ENCODE data around the gene NUP88.
A peak's percentile ranks its signal among the peaks of the same experiment; 100 is the strongest.
"Not testable (repeated sequence)": the region's sequence is repeated elsewhere in the genome, so short reads cannot be mapped to it uniquely, and the experiment has no call there.

Gene NUP88

DNA sequence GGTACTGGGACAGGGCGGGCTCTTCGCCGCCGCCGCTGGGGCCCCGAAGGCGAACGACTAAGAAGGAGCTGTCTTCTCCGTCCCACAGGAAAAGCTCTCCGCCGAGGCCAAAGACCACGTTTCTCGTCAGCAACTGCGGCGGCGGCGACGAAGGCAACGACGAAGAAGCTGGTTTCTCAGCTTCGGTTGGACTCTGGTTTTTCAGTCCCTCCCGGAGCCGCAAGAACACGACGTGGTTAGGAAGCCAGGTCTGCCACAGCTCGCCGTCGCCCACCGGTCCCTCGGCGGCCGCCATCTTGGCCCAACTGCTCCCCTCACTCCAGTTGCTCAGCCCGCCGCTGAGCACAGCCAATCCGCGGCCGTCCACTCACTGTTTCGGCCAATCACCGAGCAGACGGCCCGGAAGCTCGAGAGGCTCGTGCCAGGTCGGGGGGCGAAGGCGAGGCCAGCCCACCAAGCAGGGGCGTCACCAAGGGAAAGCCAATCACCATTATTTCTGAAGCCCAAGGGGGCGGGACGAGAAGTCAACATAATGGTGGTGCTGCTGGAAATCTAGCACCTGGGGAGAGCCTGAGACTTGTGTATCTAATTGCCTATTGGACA lies at the start of gene NUP88:
TSS of gene NUP88 (minus strand) at position 307 of the 603 bp plus-strand sequence. CDS start at position 295, 12 bp downstream.
- DNase-seq (ENCODE audit: low read depth in 3 of 3) = peak; percentile 84 to 93 (median 91)

- DNase-seq (ENCODE audit: low read depth in 3 of 3) = peak in 2 of 3 experiments; percentile 10 to 26
These were observed 48.6 kb upstream of the NUP88 start for GRCh38 chr17:5468075-5468473.

DNA sequence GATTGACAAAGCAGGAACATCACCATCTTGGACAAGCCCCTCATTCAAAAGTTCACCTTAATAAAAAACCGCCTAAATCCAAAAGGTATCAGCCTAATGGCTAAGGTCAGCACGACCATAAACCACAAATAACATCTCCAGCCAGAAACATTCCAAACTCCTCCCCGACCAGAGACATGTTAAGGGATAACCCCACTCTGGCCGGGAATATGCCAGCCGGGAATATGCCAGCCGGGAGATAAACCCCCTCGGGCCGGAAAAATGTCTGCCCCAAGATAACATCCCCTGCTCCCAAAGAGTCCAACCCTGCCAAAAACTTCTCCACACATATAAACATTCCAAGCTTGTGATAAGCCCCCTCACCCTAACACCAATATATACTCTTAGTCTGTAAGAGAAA lies 48.0 kb upstream of the NUP88 start:
- DNase-seq (ENCODE audit: low read depth in 3 of 3) = no peak

- DNase-seq (ENCODE audit: low read depth in 3 of 3) = no peak
These were observed 46.8 kb upstream of the NUP88 start for GRCh38 chr17:5466295-5466694.

DNA sequence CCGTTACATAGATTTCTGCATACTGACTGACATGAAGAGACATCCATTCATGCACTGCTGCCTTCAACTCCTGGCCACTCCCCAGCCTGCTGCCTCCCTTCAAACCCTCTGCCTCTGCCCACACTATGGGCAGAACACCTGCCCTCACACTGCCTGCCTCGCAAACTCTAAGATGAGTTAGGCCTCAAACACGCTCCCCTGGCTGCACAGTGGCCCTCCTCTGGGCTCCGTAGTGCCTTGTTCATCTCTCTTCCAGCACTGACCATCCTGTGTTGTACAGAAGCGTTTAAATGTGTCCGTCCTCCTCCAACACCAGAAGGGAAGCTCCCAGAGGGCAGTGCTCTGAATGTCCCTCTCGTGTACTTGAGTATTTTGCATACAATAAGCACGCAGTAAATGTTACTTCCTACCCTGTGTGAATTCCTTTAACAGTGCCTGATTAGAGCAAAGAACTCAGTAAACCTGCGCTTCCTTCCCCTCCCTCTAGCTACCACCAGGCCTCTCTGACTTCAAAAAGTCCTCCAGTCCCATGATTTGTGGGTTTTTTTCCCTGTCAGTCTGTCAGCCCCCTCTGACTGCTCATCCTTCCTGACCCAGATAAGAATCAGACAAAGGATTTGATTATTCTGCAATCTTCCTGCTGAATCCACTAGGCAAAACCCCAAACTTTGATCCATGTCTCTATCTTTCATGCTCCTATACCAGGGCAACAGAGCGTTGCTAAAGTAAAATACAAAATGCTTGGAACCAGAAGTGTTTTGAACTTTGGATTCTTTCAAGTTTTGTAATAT lies 45.5 kb upstream of the NUP88 start:
- DNase-seq (ENCODE audit: low read depth in 3 of 3) = no peak

DNA sequence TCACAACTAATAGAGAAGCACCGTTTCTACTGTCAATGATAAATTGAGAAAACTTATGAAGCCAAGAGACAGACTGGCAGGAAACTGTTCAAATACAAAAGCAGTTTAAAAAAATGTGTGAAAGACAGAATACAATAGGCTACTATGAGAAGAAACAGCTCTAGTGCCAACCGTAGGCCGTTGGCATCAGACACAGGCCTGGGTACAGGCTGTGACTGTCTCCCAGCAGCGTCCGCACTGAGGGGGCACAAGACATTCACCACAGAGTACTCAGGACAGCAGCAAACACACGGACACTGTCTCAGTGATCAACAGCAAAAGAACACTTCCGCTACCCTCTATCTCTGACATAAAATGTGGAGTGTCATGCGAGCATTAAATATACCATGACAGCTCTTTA lies 27.3 kb upstream of the NUP88 start:
- DNase-seq (ENCODE audit: low read depth in 3 of 3) = no peak

GRCh38 chr17:5444209-5444608 lies 24.7 kb upstream of the NUP88 start:
- no peak for DNase-seq (ENCODE audit: low read depth in 3 of 3)

- no peak for DNase-seq (ENCODE audit: low read depth in 3 of 3)
These were observed 24.3 kb upstream of the NUP88 start for GRCh38 chr17:5443728-5444127.

- DNase-seq (ENCODE audit: low read depth in 3 of 3) = no peak
These were observed 19.9 kb upstream of the NUP88 start for GRCh38 chr17:5439446-5439764.

DNA sequence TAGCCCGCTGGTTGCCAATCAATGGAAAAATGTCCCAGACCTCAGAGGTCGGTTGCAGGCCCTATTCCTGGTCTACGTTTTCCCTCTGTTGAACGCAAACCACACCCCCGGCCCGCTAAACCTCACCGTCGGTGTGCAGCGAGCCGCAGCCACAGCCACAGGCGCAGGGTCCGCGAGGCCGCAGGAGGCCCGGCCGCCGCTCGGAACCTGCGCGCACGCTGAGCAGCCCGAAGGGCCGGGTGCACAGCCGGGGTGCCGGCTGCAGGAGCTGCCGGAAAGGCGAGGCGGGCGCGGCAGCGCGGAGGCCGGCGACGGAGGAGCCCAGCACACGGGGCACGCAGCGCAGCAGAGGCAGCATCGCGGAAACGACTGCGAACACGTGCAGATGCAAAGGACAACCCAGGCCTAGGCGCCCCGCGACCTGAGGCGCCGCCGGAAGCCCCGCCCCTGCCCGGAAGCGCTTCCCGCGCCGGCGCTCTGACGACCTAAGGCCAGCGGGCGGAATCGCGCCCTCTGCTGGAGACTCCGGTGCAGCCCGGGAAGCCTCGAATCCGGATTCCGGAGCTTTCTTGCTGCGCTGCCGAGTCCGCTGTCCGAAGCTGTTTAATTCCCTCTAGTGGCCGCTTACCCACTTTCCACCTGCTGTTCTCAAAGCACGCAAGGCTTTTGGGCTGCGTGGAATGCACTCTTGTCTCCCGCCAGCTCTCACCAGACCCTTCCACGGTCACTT lies 19.4 kb upstream of the NUP88 start, which contains the start of gene C1QBP:
TSS of gene C1QBP (minus strand) at position 440 of the 730 bp plus-strand sequence. CDS start at position 358, 82 bp downstream.
- DNase-seq (ENCODE audit: low read depth in 3 of 3) = peak; percentile 83 to 88 (median 84)

DNA sequence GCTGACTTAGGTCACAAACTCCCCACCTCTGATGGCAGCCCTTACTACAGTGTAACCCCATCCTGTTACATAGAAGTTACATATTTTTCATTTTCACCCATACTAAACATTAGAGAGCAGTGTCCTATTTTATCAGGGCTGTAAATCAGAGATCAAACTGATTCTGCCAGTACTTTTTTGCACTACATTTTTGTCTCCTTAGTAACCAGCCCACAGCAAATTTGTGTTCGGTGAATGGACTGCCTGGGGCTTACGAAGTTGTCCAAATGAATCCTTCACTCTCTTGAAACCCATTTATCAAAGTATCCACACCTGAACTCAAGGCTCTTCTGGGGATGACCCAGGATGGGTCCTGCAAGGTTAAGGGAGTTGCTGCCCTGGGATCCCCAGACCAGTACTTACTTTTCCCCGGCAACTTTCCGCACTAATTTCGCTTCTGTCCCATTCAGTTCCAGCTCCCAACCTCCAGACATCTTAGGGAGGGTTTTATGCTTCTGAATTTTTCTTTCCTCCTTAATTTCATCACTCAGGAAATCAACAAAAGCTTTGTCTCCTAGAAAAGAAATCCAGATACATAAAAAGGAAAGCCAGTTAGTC lies 18.4 kb upstream of the NUP88 start:
- DNase-seq (ENCODE audit: low read depth in 3 of 3) = no peak

GRCh38 chr17:5435781-5436315 lies 16.4 kb upstream of the NUP88 start:
- not testable (repeated sequence) for DNase-seq (ENCODE audit: low read depth in 3 of 3)

DNA sequence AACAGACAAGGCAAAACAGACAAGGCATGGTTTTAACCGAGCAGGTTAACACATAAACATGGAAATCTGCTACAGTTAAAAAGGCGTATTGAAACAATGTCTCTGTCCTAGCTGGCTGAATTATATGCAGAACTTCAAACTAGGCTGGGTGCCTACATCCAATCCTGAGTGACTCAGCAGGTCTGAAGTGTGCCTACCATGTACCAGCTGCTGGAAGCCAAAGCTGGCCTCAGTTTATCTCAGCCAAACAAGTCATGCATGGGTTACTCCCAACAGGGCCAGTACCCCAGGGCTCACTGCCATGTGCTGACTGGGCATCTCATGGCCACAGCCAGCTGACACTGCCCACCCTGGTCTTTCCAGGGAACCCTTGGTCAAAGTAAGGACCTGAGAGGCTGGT lies 15.5 kb upstream of the NUP88 start:
- no peak for DNase-seq (ENCODE audit: low read depth in 3 of 3)

DNA sequence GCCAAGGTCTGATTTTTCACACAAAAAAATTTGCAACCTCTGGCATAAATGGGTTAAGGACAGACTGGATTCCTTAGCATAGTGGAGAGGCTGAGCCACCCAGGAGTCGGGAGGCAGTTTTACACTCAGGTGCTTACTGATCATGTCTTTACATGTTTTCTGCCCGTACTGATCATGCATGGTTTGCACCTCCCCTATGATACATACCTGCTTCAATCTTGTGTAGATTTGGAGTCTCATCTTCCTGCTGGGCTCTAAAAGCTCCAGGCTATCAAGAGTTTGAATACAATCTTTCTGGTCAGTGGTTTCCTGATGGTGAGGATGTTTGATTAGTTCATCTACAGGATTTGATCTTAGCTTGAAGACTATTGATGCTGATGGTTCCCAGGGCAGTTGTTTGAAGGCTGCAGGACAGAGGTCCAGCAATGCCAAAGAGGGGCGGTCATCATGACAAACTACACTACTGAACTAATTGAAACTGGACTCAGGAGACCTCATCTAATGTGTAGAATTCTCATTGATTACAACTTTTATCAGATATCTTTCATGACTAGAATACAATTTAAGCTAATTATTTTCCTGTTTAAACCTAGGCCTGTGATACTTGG lies 12.6 kb upstream of the NUP88 start:
- DNase-seq (ENCODE audit: low read depth in 3 of 3) = no peak

- not testable (repeated sequence) for DNase-seq (ENCODE audit: low read depth in 3 of 3)
These were observed 11.8 kb upstream of the NUP88 start for GRCh38 chr17:5431234-5431633.

GRCh38 chr17:5430413-5430999 lies 11.0 kb upstream of the NUP88 start:
- no peak for DNase-seq (ENCODE audit: low read depth in 3 of 3)

DNA sequence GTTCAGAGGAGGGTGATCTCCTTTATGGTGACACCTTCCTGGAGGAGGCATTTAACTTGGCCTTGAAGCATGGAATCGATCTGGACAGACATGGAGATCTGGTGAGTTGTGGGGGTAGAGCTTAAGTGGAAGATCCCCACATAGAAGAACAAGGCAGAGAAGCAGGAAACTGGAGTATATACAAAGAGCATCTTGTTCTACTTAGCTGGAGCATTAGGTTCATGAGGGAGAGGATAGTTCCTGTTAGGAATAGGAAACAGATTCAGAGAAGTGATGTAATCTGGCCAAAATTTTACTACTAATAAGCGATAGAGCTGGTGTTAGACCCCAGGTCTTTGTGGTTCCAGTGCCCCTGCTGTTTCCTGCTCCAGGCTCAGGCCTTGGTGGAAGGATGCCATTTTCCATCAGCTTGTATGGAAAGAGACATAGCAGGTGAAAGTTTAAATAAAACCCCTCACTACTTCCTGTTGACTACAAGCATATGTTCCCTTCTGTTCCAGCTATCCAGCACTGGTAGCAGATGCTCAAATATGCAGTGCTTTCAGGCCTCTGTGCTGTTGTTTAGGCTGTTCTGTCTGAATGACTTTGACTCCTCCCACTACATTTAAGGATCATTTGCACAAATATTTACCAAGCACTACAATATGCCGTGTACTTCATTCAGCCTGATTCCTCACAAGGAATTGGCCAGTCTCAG lies 9.9 kb upstream of the NUP88 start:
- no peak for DNase-seq (ENCODE audit: low read depth in 3 of 3)

DNA sequence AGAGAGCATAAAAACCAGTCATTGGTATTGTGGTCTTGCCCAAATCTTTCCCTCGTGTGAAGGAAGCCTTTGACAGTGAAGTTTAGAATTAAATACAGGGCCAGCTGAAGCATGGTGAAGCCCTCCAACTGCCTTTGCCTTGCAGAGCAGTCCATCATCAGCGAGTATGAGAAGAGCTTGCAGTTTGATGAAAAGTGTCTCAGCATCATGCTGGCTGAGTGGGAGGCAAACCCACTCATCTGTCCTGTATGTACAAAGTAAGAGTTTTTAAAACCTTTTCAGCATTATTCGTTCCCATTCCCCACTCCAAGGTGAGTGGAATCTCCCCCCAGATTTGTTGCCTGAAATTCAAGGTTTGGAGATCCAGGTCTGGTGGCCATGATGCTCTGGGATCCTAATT lies 6.4 kb upstream of the NUP88 start:
- DNase-seq (ENCODE audit: low read depth in 3 of 3) = no peak

- no peak for DNase-seq (ENCODE audit: low read depth in 3 of 3)
These were observed 5.4 kb upstream of the NUP88 start for GRCh38 chr17:5424909-5425308.

DNA sequence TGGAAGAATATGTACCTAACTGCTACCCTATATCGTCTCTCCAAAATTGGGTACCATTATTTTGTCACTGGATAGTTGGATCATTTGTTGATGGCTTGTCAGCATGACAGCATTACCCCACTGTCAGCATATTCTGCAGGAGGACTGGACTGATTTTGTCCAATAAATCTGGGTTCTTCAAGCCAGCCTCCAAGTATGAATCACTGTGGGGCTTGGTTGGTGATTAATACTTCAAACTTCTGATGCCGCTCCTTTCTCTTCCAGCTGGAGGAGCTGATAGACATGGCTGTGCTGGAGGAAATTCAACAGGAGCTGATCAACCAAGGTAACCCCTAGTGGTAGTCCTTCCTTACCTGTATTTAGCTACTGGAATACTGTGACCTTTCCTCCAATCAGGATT lies 3.0 kb upstream of the NUP88 start:
- no peak for DNase-seq (ENCODE audit: low read depth in 3 of 3)
